NCI-H2029 treated with DMSO at 0.1 percent for 48 hours (cell line): Measurements from ENCODE around the gene PAF1.

Experiments
- DNase-seq: peaks from one replicate; lab custom pipeline; 2025; lab: John Stamatoyannopoulos, UW

The PAF1 gene

DNA sequence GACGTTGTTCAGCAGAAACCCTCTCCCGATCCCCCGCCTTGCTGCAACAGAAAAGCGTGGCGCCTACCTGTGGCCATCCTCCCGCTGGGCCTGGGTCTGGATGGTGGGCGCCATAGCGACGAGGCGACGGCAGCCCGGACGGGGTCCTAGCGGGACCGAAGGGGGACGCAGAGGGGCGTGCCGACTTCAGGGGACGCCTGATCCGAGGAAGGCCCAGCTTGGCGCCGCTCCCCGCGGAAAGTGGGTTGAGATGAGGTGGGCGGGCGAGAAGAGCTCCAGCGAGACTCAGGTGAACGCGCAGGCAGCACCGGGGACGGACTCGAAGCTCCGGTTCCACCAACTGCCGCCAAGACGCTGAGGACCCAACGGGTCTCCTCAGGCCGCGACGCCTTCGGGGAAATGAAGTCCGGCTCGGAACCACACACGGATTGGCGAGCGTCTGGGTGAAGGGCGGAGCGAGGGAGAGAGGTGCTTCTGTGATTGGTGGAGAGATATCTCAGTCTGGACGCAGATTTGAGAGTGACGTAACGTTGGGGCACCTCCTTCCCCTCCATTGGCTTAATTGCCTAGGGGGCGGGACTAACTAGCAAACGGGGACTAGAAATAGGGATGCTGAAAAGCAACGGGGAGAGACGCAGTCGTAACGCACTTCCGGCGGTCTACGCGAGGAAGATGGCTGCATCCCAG is at the start of gene PAF1, which contains the start of gene MED29:
PAF1 (minus strand) TSS at position 356 of the 687 bp plus-strand sequence; CDS start at position 114, 242 bp downstream.
MED29 (plus strand) TSS at position 628 of the 687 bp plus-strand sequence; CDS start at position 673, 45 bp downstream.
- DNase-seq, result peak; percentile 99

DNA sequence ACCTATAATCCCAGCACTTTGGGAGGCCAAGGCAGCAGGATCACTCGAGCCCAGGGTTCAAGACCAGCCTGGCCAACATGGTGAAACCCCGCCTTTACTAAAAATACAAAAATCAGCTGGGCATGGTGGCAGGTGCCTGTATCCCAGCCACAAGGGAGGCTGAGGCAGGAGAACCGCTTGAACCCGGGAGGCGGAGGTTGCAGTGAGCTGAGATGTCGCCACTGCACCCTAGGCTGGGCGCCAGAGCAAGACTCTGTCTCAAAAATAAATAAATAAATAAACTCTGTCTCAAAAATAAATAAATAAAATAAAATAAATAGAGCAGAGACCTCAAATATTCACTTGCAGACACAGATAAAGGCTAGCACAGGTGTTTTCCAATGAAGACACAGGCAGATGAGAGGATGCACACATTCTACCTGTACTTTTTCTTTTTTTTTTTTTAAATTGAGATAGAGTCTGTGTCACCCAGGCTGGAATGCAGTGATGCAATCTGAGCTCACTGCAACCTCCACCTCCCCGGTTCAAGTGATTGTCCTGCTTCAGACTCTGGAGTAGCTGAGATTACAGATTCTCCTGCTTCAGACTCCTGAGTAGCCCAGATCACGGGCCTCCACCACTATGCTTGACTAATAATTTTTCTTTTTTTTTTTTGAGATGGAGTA is 47.5 kb upstream of the PAF1 start:
- DNase-seq, result no peak

DNA sequence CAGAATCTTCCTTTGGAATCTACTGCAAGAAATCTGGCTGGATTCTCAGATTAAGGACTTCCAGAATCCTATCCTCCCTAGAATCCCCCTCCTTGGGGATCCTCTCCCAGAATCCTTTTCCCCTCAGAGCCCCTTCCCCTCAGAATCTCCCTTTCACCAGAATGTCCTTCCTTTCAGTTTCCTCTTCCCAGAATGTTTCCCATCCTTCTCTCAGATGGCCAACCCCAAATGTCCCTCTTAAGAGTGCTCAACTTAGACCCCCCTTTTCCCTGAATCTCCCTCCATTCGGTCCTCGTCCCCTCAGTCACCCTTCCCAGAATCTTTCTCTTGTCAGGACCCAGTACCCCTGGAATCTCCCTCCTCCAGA is 45.4 kb upstream of the PAF1 start:
- no peak for DNase-seq

DNA sequence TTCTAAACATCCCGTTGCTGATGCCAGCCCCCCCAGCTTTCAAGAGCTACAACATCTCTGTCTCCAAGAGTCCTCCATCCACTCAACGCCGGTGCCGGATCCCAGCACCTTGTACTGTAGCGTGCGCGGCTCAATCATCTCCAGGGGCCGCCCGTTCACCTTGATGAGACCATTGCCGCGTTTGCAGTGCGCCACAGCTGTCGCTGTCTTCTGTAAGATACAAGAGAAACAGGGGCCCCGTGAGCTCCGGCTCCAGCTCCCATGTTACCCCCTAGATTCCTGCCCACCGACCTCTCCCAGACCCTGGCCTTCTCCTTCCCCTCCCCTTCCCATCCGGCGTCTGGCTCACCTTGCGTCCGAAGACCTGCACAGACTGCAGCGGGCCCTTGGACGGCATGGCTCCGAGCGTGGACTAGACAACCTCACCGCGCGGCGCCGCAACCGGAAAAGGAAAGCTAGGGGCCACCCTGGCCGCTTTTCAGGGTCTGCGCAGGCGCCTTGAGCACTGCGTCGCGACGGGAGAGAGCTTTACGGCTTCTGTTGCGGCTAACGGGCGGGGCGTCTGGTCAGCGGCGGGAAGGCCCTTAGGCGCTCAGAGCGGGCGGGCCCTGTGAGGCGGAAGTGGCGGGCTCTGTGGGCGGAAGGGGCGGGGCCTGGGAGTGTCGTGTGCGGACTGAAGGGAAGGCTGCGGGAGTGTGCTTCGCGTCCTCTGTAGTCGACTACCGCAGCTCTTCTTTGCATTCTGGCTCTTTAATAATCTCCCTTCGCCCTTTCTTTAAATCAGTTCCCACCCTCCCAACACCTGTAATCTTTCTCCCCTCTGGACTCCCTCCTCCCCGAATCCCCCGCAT is 44.8 kb upstream of the PAF1 start, which contains the start of gene RPS16:
RPS16 (minus strand) TSS at position 451 of the 851 bp plus-strand sequence; CDS start at position 397, 54 bp downstream.
- DNase-seq, result peak; percentile 88

DNA sequence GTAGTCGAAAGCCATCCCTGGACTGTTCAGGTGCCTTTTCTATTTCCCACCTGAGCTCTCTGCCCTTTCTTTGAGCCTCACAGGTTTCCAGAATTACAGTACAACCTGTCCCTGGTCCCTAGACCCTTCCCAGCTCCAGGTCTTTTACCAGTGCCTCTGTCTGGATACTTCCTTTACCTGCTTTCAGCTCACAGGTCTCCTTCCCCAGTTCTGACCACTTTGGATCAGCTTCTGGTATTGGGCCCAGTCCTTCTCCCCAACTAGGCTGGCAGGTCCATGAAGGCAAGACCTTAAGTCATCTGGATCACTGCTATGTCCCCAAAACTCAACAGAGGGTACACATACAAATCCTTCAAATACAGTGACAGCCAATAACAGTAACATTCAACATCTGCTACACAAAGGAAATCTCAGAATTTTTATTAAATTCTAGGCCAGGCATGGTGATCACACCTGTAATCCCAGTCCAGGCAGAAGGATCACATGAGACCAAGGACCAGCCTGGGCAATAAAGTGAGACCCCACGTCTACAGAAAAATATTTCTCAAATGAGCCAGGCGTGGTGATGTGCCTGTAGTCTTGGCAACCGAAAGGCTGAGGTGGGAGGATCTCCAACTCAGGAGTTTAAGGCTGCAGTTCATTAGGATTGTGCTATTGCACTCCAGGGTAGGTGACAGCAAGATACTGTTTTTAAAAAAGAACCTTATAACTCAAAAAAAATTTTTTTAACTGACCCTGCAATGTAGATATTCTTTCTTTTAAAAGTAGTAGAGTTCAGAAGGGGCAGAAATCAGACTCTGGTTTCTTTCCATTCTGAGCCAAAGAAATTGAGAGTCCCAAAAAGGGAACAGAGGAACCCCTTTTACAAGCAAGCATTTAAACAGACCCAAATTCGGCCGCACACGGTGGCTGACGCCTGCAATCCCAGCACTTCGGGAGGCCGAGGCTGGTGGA is 43.5 kb upstream of the PAF1 start:
- no peak for DNase-seq

DNA sequence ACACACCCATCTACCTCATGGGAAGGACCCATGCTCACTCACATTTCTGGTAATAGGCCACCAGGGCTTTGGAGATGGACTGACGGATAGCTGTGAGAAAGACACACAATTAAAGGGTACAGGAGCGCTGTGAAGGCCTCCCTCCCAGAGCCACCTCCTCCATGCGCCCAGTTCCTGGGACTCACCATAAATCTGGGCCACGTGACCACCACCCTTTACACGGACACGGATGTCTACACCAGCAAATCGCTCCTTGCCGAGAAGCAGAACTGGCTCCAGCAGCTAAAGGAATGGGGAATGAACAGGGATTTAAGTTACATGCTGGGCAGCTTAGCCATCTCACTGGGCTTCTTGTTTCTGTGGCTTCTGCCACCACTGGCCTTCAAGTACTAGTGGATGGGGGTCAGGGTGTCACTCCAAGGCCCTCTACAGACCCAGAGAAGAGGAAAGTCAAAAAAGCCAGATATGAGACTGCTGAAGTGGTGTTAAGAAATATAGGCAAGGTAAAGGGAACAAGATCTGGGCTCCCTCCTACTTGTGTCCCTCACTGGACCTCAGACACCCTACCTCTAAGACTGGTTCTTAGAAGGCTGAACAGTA is 42.7 kb upstream of the PAF1 start:
- no peak for DNase-seq

DNA sequence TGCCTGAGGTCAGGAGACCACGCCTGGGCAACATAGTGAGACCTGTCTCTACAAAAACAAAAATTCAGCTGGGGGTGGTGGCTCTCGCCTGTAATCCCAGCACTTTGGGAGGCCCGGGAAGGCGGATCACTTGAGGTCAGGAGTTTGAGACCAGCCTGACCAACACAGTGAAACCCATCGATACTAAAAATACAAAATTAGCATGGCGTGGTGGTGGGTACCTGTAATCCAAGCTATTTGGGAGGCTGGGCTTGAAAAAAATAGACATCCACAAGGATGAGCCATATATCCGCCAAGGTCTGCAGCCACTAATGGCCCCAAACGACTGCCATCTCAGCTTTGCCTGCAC is 41.7 kb upstream of the PAF1 start:
- no peak for DNase-seq

DNA sequence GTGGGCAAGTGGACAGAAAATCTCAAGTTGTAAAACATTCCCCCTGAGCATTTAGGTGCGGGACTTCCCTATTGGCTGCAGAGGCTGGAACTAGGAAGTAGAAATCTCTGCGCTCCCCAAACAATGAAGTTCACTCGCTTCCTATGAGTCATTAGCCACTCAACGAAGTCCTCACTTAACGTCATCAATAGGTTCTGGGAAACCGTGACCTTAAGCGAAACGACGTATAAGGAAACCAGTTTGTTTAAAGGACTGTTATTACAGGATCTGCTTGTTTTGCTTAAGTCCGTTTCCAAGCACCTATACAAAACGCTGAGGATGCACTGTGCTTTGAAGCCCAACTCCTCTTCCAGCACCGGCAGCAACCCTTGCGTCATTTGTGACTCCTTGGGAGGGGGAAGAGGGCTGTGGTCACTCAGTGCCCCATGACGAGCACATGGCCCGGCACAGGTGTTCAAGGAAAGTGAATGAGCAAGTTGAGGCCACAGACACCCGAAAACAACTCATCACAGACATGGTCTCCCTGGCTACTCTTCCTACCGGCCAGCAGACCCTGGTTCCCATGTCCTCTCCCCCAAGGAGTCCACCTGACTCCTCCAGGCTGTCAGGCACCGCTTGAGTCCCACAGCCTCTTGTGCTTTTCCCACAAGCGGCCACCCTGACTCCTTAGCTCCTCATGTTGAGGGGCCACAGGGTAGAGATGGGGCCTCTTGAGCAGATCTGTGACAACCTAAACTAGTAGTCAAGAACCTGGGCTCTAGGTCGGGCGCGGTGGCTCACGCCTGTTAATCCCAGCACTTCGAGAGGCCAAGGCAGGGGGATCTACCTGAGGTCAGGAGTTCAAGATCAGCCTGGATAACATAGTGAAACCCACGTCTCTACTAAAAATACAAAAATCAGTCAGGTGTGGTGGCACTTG is 40.0 kb upstream of the PAF1 start:
- DNase-seq, result peak; percentile 45

DNA sequence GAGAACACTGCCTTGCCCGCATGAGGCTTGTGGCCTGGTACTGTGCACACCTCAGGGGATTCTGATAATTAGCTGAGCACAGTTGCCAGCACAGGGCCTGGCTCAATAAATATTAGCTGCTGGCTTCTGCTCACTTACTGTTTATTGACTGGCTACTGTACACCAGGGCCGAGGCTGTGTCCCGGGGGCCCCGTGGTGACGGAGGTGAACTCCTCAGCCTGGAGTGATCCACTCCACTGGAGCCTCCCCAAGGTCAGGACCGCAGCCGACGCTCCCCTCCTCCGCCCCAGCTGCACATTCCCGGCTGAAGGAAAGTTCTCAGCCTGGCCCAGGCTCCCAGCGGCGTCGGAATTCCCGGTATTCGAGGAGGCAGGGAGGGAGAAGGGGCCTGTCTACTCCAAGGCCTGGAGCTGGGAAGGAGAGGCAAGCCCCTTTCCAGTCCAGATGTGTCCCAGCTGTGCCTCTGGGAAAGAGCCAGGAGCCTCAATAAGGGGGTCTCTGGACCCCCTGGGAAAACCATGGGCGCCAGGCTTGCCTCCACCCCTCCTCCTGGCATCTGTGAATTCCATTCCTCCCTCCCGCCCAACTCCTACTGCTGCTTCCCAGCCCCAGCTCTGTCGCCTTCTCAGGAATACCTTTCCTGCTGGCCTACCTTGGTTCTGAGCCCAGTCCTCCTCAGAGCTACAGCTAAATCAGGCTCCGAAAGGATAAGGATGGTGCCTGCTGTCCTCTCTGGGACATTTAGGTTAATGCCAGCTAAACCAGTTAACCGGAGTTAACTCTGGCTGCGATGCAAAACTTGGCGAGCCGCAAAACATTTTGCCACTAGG is 37.6 kb upstream of the PAF1 start:
- DNase-seq, result no peak

DNA sequence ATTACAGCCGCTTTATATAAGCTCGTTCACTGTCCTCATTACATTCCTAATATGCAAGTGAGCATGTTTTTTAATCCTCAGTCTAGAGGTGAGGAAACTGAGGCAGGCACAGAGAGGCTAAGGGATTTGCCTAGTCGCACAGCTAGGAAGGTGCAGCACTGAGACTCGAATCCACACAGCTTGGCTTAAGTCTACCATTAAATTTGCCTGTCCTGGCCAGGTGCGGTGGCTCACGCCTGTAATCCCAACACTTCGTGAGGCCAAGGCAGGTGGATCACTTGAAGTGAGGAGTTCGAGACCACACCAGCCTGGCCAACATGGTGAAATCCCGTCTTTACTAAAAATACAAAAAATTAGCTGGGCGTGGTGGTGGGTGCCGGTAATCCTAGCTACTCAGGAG is 36.8 kb upstream of the PAF1 start:
- no peak for DNase-seq

DNA sequence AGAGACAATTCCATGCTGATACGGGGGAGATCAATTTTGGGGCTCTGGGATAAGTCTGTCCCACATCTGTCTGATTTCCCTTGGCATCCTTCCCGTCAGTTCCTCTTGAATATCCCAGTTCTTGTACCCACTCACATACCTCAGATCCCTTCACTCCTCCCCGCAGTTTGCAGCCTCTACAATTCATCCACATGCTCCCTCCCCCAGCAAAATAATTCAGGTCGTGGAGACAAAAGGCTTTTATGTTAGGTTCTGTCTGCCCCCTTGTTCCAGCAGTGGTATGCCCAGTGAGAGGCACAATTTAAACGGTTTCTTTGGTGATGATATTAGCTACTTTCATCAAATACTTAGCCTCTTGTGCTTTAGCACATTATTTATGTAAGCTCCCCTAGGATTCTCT is 35.3 kb upstream of the PAF1 start:
- no peak for DNase-seq

DNA sequence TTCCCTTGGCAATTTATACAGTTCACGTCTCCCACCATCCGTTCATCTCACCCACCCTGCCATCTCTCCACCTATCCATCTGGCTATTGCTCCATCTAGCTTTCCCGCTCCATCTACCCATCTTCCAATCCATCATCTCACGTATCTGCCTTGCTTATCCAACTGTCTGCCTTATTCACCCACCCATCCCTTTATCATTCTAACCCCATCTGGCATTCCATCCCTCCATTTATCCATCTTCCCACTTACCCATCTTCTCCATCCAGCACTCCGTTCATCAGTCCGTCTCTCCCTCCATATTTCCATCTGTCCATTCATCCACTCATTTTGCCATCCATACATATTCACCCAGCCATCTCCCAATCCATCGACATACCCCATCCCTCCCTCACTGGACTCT is 34.8 kb upstream of the PAF1 start:
- no peak for DNase-seq

DNA sequence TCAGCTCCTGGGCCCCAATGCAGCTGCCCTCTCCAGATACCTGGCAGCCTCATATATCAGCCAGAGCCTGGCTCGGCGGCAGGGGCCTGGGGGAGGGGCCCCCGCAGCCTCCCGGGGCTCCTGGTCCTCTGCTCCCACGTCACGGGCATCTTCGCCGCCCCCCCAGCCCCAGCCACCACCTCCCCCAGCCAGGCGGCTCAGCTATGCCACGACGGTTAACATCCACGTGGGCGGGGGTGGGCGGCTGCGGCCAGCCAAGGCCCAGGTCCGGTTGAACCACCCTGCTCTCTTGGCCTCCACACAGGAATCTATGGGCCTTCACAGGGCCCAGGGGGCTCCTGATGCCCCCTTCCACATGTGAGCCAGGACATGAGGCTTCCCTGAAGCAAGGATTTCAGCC is 34.0 kb upstream of the PAF1 start:
- no peak for DNase-seq

DNA sequence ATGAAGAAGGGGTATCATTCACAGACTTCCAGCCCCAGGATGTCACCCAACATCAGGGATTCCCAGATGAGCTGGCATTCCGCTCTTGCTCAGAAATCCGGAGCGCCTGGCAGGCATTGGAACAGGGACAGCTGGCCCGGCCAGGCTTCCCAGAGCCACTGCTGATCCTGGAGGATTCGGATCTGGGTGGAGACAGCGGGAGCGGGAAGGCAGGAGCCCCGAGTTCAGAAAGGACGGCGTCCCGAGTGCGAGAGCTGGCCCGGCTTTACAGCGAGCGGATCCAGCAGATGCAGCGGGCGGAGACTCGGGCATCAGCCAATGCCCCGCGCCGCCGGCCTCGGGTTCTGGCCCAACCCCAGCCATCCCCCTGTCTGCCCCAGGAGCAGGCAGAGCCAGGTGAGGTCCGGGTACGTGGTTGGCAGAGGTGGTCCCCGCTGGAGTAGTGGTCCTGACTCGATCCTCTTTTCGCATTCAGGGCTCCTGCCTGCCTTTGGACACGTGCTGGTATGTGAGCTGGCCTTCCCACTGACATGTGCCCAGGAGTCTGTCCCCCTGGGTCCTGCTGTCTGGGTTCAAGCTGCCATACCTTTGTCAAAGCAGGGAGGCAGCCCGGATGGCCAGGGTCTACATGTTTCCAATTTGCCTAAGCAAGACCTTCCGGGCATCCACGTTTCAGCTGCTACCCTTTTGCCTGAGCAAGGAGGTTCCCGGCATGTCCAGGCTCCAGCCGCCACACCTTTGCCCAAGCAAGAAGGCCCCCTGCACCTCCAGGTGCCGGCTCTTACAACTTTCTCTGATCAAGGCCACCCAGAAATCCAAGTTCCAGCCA is 32.6 kb upstream of the PAF1 start:
- no peak for DNase-seq

DNA sequence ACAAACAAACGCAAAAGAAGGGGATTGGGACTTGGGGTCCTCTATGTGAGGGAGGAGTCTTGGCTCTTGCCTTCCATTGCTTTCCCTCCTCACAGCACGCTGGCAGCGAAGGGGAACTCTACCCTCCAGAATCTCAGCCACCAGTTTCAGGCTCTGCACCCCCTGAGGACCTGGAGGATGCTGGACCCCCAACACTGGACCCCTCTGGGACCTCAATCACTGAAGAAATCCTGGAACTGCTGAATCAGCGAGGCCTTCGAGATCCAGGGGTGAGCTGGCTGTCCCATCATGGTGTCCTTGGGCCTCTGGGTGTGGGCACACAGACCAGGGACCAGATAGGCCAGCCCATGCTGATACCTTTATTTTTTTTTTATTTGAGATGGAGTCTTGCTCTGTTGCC is 31.1 kb upstream of the PAF1 start:
- no peak for DNase-seq

DNA sequence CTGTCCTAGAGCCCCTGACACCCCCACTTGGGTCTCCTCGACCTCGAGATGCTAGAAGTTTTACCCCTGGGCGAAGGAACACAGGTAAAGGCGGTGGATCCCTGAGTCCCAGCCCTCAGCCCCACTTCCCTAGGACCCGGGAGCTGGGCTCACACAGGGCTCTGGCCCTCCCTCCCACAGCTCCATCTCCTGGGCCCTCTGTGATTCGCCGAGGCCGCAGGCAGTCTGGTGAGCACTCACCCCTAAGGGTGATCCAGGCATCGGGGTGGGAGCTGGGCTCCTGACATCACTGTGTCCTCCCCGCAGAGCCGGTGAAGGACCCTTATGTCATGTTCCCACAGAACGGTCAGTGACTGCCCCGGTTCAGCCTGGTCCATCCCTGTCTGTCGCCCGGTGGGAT is 29.9 kb upstream of the PAF1 start:
- no peak for DNase-seq

DNA sequence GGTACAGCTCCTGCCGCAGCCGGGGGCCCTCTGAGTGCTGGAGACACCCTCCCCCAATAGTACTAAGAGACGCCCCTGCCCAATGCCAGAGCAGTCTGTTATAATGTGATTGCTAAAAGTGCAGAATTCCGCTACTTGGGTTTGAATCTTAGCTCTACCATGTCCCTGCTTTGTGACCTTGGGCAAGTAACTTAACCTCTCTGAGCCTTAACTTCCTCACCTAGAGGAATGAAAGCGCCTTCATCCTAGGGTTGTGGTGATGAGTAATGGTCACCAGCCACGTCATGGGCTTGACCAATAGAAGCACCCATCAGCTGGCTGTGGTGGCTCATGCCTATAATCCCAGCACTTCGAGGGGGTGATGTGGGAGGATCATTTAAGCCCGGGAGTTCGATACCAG is 28.1 kb upstream of the PAF1 start:
- DNase-seq, result no peak

DNA sequence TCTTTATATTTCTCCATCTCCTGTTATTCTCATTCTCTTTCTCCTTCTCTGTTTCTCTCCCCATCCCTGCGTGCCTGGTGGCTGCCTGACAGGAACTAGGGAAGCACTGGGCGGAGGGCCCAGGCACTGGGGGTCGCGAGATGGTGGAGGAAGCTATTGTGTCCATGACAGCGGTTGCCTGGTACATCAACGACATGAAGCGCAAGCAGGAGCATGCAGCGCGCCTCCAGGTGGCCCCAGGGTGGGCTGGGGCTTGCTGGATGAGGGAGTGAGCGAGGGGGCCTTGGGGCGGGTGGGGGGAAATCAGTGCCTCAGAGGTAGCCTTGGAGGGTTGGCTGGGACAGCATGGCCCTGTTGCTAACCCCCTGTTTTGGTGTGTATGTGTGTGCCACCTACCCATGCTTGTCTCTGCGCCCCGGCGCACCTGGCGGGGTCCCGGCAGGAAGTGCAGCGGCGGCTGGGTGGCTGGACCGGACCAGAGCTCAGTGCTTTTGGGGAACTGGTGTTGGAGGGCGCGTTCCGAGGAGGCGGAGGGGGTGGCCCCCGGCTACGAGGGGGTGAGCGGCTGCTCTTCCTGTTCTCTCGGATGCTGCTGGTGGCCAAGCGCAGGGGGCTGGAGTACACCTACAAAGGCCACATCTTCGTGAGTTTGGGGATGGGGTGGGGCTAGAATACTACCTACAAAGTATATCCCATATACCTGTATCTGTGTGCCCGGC is 26.7 kb upstream of the PAF1 start:
- DNase-seq, result no peak
